DND-41 (cell line): ENCODE results near the gene OR1Q1.

ENCODE experiments used
- CTCF ChIP-seq: IDR thresholded peaks from 2 replicates; pipeline ENCODE4 v1.5.1; 2012; ENCODE audit warnings: borderline replicate concordance, low read length, moderate library complexity, mild to moderate bottlenecking; ENCODE audit not compliant: poor library complexity, severe bottlenecking; ENCODE audit errors: extremely low read depth
- EZH2 ChIP-seq: IDR thresholded peaks from 3 replicates; pipeline ENCODE4 v1.6.1; 2012; ENCODE audit warnings: borderline replicate concordance, low read depth, mild to moderate bottlenecking, moderate library complexity, low read length, inconsistent platforms; ENCODE audit not compliant: severe bottlenecking

- no peak for TF ChIP-seq CTCF
- no peak for TF ChIP-seq EZH2
Measured at GRCh38 chr9:122619996-122620395, 5.5 kb downstream of the OR1Q1 start.
